HG02678 (cell line): Measurements from ENCODE around the gene METTL18.
"Not testable (repeated sequence)": the region's sequence is repeated elsewhere in the genome, so short reads cannot be mapped to it uniquely, and the experiment has no call there.

Experiments used
- ATAC-seq: cut with Tn5 transposase; IDR thresholded peaks from one replicate; pipeline ENCODE4 v1.9.1; 2021; ENCODE audit warnings: mild to moderate bottlenecking, moderate library complexity; ENCODE audit not compliant: unreplicated experiment

The METTL18 gene

GRCh38 chr1:169794530-169795416 lies at the start of gene METTL18:
Gene METTL18, minus strand, starts transcription at chr1:169794907. Its CDS starts 1,212 bp downstream, at chr1:169793695.
- peak; percentile 96 for ATAC-seq

- no peak for ATAC-seq
Measured at GRCh38 chr1:169838942-169839341, 44.2 kb upstream of the METTL18 start.

- ATAC-seq: no peak
Measured at GRCh38 chr1:169836198-169836597, 41.5 kb upstream of the METTL18 start.

- ATAC-seq: no peak
Measured at GRCh38 chr1:169835647-169836046, 40.9 kb upstream of the METTL18 start.

- ATAC-seq: no peak
Measured at GRCh38 chr1:169834869-169835268, 40.2 kb upstream of the METTL18 start.

GRCh38 chr1:169833179-169833901 lies 38.6 kb upstream of the METTL18 start:
- no peak for ATAC-seq

GRCh38 chr1:169829671-169830070 lies 35.0 kb upstream of the METTL18 start:
- ATAC-seq: no peak

GRCh38 chr1:169824153-169824552 lies 29.4 kb upstream of the METTL18 start:
- no peak for ATAC-seq

- ATAC-seq: no peak
Measured at GRCh38 chr1:169821500-169821899, 26.8 kb upstream of the METTL18 start.

- no peak for ATAC-seq
Measured at GRCh38 chr1:169816617-169817016, 21.9 kb upstream of the METTL18 start.

GRCh38 chr1:169814265-169814664 lies 19.6 kb upstream of the METTL18 start:
- no peak for ATAC-seq

GRCh38 chr1:169812131-169812530 lies 17.4 kb upstream of the METTL18 start:
- ATAC-seq: no peak

GRCh38 chr1:169811418-169812035 lies 16.8 kb upstream of the METTL18 start:
- ATAC-seq: not testable (repeated sequence)

- peak; percentile 47 for ATAC-seq
Measured at GRCh38 chr1:169809370-169810095, 14.8 kb upstream of the METTL18 start.

- no peak for ATAC-seq
Measured at GRCh38 chr1:169804941-169805340, 10.2 kb upstream of the METTL18 start.

- ATAC-seq: no peak
Measured at GRCh38 chr1:169802888-169803287, 8.2 kb upstream of the METTL18 start.

GRCh38 chr1:169797281-169797680 lies 2.6 kb upstream of the METTL18 start:
- ATAC-seq: no peak

- no peak for ATAC-seq
Measured at GRCh38 chr1:169796274-169796810, 1.6 kb upstream of the METTL18 start.

GRCh38 chr1:169795687-169796086 lies 980 bp upstream of the METTL18 start:
- ATAC-seq: no peak

GRCh38 chr1:169793730-169794129 lies 977 bp downstream of the METTL18 start:
- ATAC-seq: no peak

- no peak for ATAC-seq
Measured at GRCh38 chr1:169788402-169788801, 6.3 kb downstream of the METTL18 start.
